Glomerular visceral epithelial cell (primary cell): ENCODE data around the gene LMTK3.

Experiments
- DNase-seq: peaks from one replicate; pipeline ENCODE4 v3.0.0-alpha.2; 2016; ENCODE audit errors: extremely low spot score

Gene LMTK3

GRCh38 chr19:48471836-48472235 is 39.8 kb downstream of the LMTK3 start:
- DNase-seq: no peak

DNA sequence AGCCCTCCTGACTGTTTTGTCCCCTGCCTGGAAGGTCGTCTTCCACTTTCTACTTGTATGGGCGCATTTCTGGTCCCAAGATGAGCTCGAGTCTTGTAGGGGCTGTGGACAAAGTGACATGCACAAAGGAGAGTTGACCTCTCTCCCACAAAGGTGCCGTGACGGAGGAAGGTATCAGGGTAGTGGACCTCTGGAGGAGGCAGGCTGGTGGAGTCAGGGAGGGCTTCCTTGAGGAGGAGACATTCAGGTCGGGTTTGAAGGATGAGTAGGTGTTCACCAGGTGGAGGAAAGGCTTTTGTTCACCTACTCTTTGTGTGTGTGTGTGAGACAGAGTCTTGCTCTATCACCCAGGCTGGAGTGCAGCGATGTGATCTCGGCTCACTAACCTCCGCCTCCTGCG is 40.8 kb downstream of the LMTK3 start:
- no peak for DNase-seq

GRCh38 chr19:48469934-48470680 is 41.5 kb downstream of the LMTK3 start:
- DNase-seq: no peak

- DNase-seq: peak; percentile 87
Measured at GRCh38 chr19:48469289-48469881, 42.2 kb downstream of the LMTK3 start, which contains the start of gene CYTH2. TSS of gene CYTH2 (plus strand) at chr19:48469369. CDS start at chr19:48469508, 139 bp downstream.

- DNase-seq: peak; percentile 100
Measured at GRCh38 chr19:48468772-48469288, 42.8 kb downstream of the LMTK3 start.

GRCh38 chr19:48466561-48467325 is 44.9 kb downstream of the LMTK3 start:
- DNase-seq: peak; percentile 62

DNA sequence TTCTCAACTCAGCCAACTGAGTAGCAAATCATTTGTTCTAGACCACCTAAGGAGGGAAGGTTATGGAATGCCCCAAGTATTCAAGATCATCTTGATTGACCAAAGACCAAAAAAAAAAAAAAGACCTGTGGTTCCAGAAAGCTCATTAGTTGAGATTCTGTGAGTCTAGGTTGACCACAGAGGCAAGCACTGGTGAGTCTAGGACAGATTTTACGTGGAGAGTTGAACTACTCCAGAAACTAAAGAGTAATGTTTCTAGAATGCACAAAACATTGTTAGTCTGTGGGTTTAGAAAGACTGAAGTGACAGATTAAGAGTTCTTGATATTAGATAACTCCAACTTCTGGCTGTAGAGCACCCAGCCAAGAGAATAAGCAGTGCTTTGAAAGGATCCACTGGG is 46.4 kb downstream of the LMTK3 start:
- DNase-seq: no peak

DNA sequence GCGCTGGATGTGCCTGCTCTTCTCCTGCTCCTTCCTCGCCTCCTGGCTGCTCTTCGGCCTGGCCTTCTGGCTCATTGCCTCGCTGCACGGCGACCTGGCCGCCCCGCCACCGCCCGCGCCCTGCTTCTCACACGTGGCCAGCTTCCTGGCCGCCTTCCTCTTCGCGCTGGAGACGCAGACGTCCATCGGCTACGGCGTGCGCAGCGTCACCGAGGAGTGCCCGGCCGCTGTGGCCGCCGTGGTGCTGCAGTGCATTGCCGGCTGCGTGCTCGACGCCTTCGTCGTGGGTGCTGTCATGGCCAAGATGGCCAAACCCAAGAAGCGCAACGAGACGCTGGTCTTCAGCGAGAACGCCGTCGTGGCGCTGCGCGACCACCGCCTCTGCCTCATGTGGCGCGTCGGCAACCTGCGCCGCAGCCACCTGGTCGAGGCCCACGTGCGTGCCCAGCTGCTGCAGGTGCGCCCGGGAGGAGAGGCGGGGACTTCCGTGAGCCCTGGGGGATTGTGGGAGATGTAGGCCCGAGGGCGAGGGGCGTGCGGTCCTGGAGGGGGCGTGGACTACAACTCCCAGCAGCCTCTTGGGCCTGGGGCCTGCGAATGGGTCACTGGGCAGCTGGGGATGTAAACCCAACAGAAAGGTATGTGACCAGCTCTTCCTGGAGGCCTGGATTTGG is 49.5 kb downstream of the LMTK3 start:
- no peak for DNase-seq

DNA sequence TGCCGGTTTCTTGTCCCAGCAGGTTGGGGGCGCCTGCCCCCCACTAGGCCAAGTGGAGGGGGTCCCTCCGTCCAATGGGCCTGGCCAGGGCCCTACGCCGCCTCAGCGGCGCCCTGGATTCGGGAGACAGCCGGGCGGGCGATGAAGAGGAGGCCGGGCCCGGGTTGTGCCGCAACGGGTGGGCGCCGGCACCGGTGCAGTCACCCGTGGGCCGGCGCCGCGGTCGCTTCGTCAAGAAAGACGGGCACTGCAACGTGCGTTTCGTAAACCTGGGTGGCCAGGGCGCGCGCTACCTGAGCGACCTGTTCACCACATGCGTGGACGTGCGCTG is 50.0 kb downstream of the LMTK3 start:
- DNase-seq: no peak

DNA sequence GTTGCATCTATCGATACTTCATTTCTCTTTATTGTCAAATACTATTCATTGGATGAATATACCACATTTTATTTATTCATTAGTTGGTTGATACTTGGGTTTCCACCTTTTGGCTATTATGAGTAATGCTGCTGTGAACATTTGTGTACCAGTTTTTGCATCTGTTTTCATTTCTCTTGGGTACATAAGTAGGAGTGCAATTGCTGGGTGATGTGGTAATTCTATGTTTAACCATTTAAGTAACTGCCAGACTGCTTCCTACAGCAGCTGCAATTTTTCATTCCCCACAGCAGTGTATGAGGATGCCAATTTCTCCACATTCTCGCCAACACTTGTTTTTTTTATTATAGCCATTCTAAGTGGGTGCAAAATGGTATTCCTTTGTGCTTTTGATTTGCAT is 53.6 kb downstream of the LMTK3 start:
- DNase-seq: no peak

DNA sequence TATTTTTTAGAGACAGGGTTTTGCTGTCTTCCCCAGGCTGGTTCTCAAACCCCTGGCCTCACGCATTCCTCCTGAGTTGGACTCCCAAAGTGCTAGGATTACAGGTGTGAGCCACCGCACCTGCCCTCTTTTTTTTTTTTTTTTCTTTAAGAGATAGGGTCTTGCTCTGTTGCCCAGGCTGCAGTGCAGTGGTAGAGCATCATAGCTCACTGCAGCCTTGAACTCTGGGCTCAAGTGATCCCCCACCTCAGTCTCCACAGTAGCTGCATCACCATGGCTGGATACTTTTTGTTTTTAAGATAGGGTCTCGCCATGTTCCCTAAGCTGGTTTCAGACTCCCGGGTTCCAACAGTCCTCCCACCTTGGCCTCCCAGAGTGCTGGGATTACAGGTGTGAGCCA is 54.8 kb downstream of the LMTK3 start:
- no peak for DNase-seq

DNA sequence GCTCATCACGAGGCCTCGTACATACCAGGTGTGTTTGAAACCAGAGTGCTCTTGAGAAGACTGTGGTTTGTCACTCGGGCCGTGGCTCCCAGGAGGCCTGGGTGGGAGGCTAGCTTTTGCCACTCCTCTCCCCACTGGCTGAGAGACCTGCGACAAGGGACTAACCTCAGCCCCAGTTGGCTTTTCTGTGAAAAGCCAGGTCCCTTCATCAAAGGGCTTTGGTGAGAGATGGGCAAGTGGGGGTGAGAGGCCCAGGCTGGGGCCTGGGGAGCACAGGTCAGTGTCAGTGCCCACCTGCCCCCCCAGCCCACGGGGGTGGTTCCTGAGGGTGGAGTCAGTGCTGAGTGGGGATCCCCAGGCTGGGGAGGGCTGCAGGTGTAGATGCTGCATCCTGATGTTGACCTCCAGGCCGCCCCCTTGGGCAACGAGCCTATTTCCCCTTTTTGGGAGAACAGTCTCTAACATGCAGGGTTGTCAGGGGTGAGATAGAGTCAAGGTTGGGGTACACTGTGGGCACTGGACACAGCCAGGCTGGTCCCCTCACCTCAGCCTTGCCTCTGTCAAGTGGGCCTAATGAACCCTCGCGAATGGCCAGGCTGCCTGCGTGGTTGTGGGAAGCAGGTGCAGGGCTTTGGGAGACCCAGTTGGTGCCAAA is 55.6 kb downstream of the LMTK3 start:
- no peak for DNase-seq

GRCh38 chr19:48455171-48455907 is 56.3 kb downstream of the LMTK3 start, which contains the start of gene KCNJ14:
TSS of gene KCNJ14 (plus strand) at chr19:48455574. CDS start at chr19:48461725, 6,151 bp downstream.
- DNase-seq: no peak

- DNase-seq: no peak
Measured at GRCh38 chr19:48454150-48454730, 57.4 kb downstream of the LMTK3 start.

GRCh38 chr19:48452289-48453190 is 59.1 kb downstream of the LMTK3 start:
- no peak for DNase-seq

DNA sequence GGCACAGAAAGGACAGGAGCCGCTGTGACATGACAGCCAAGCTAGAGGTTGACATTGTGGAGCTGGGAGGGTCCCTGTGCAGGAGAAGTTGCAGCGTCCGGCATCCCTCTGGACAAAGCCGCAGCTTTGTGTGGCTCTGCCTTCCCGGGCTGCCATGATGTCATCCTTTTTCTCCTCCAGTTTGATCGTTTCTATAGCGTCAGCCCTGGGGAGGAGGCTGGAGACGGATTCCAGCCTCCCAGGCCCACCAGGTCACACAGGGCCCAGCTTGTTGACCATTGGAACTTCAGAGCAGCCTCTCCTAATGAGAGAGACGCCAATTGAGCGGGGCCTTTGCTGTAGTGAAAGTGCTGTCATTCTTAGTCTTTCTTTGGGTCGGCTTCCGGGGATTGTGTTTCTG is 60.0 kb downstream of the LMTK3 start:
- DNase-seq: no peak

- no peak for DNase-seq
Measured at GRCh38 chr19:48450863-48451262, 60.8 kb downstream of the LMTK3 start.

DNA sequence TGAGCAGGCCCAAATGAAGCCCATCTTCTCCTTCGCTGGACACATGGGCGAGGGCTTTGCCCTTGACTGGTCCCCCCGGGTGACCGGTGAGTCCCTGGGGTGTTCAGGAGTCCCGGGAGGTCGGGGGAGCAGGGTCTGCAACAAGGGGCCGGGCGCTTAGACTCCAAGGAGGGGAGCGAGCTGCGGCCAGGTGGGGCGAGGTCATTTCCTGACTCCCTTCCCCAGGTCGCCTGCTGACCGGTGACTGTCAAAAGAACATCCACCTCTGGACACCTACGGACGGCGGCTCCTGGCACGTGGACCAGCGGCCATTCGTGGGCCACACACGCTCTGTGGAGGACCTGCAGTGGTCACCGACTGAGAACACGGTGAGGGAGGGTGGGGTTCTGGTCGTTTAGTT is 61.2 kb downstream of the LMTK3 start:
- no peak for DNase-seq

- DNase-seq: no peak
Measured at GRCh38 chr19:48448563-48448962, 63.1 kb downstream of the LMTK3 start.
